CD4-positive, alpha-beta T cell treated with Interferon alpha-2 for 1 hour (primary cell): ENCODE measurements around the gene MAGEB17.

Experiments
- DNase-seq, 2 donors: peaks; one replicate each; pipeline ENCODE4 v3.0.0-alpha.2; 2020 to 2022

The MAGEB17 gene

GRCh38 chrX:16212024-16212423 is 44.7 kb downstream of the MAGEB17 start:
- DNase-seq: no peak

- no peak for DNase-seq
Observed at GRCh38 chrX:16212436-16212835, 45.2 kb downstream of the MAGEB17 start.

GRCh38 chrX:16213961-16214360 is 46.7 kb downstream of the MAGEB17 start:
- no peak for DNase-seq

- no peak for DNase-seq
Observed at GRCh38 chrX:16215660-16216059, 48.4 kb downstream of the MAGEB17 start.
